OCI-LY1 (cell line): ENCODE measurements around the gene TLE6.

ENCODE experiments used
- H2AFZ ChIP-seq: fragments of 200-600 bp; sonication (generic), shearing (Covaris generic); 2 replicates; pipeline ENCODE4 v1.6.0; 2014; ENCODE audit warnings: antibody characterized with exemption, mild to moderate bottlenecking, low read length
- H3F3A ChIP-seq: fragments of 200-600 bp; sonication (generic), shearing (Covaris generic); 2 replicates; pipeline ENCODE4 v1.6.0; 2014; ENCODE audit warnings: mild to moderate bottlenecking, antibody characterized with exemption, low read length, moderate library complexity; ENCODE audit not compliant: insufficient read depth
- H3K27ac ChIP-seq: fragments of 200-600 bp; sonication (generic); 2 replicates; pipeline ENCODE4 v1.5.1; 2014; ENCODE audit warnings: low read length, mixed run types, mild to moderate bottlenecking, low read depth; ENCODE audit not compliant: poor library complexity, severe bottlenecking
- H3K27me3 ChIP-seq: fragments of 200-600 bp; sonication (generic); 2 replicates; pipeline ENCODE4 v1.6.0; 2014; ENCODE audit warnings: antibody characterized with exemption, mild to moderate bottlenecking, low read length, moderate library complexity; ENCODE audit not compliant: insufficient read depth
- H3K36me3 ChIP-seq: fragments of 200-600 bp; sonication (generic); 2 replicates; pipeline ENCODE4 v1.6.1; 2014; ENCODE audit warnings: mild to moderate bottlenecking, antibody characterized with exemption, low read length, moderate library complexity, mixed read lengths; ENCODE audit not compliant: insufficient read depth
- H3K4me1 ChIP-seq: fragments of 200-600 bp; sonication (generic); 2 replicates; pipeline ENCODE4 v1.5.1; 2014; ENCODE audit warnings: mild to moderate bottlenecking, low read length, moderate library complexity; ENCODE audit not compliant: insufficient read depth, severe bottlenecking
- H3K4me2 ChIP-seq: fragments of 200-600 bp; sonication (generic), shearing (Covaris generic); 2 replicates; pipeline ENCODE4 v1.6.1; 2014; ENCODE audit warnings: low read length
- H3K4me3 ChIP-seq: fragments of 200-600 bp; sonication (generic); 2 replicates; pipeline ENCODE4 v1.5.1; 2014; ENCODE audit warnings: low read length, low read depth, mild to moderate bottlenecking, mixed read lengths; ENCODE audit not compliant: poor library complexity, severe bottlenecking
- H3K79me2 ChIP-seq: fragments of 200-600 bp; shearing (Covaris generic); 2 replicates; pipeline ENCODE4 v1.6.1; 2016; ENCODE audit warnings: mixed run types, low read length, mixed read lengths; ENCODE audit not compliant: insufficient read depth
- H3K9ac ChIP-seq: fragments of 200-600 bp; sonication (generic), shearing (Covaris generic); 2 replicates; pipeline ENCODE4 v1.6.1; 2014; ENCODE audit warnings: mild to moderate bottlenecking, low read length, mixed read lengths
- H3K9me2 ChIP-seq: fragments of 200-600 bp; sonication (generic), shearing (Covaris generic); 2 replicates; pipeline ENCODE4 v1.6.1; 2014; ENCODE audit warnings: low read depth, mild to moderate bottlenecking, low read length, mixed read lengths
- H3K9me3 ChIP-seq: fragments of 200-600 bp; shearing (Covaris generic); 2 replicates; pipeline ENCODE4 v1.6.1; 2014; ENCODE audit warnings: low read length, mixed read lengths
- H4K20me1 ChIP-seq: fragments of 200-600 bp; sonication (generic), shearing (Covaris generic); 2 replicates; pipeline ENCODE4 v1.6.0; 2016; ENCODE audit warnings: mild to moderate bottlenecking, low read length; ENCODE audit not compliant: insufficient read depth
- CTCF ChIP-seq: fragments of 200-600 bp; sonication (generic), shearing (Covaris generic); IDR thresholded peaks from 2 replicates; pipeline ENCODE4 v1.5.1; 2017; ENCODE audit warnings: mild to moderate bottlenecking, antibody characterized with exemption, low read length, moderate library complexity, mixed read lengths
- EZH2 ChIP-seq: fragments of 200-600 bp; sonication (generic), shearing (Covaris generic); IDR thresholded peaks from 2 replicates; pipeline ENCODE4 v1.8.0; 2017; ENCODE audit warnings: borderline replicate concordance, mixed run types, mild to moderate bottlenecking, antibody characterized with exemption, low read length, moderate library complexity, mixed read lengths

TLE6 gene

GRCh38 chr19:2967972-2968371, 9.4 kb upstream of the TLE6 start:
- H3K9me2 ChIP-seq = no peaks in the 10 kb centered on the region
- H3K79me2 ChIP-seq = no peaks in the 10 kb centered on the region
- no peaks in the 10 kb centered on the region for H3K4me1 ChIP-seq
- no peak overlapping the region for H2AFZ ChIP-seq
- no peak overlapping the region for H3K27ac ChIP-seq
- no peaks in the 10 kb centered on the region for H3K36me3 ChIP-seq
- H3K9ac ChIP-seq = no peak overlapping the region
- no peaks in the 10 kb centered on the region for H3K9me3 ChIP-seq
- no peaks in the 10 kb centered on the region for H4K20me1 ChIP-seq
- TF ChIP-seq EZH2 (no peak), CTCF (no peak)
- H3K4me2 ChIP-seq = no peak overlapping the region
- no peaks in the 10 kb centered on the region for H3F3A ChIP-seq
- H3K27me3 ChIP-seq = no peaks in the 10 kb centered on the region
- H3K4me3 ChIP-seq = no peak overlapping the region

GRCh38 chr19:2969104-2969504, 8.3 kb upstream of the TLE6 start:
- no peak overlapping the region for H3K4me2 ChIP-seq
- H3K36me3 ChIP-seq = no peaks in the 10 kb centered on the region
- H4K20me1 ChIP-seq = no peaks in the 10 kb centered on the region
- H3K4me3 ChIP-seq = no peak overlapping the region
- no peaks in the 10 kb centered on the region for H3K4me1 ChIP-seq
- no peaks in the 10 kb centered on the region for H3K79me2 ChIP-seq
- no peak overlapping the region for H3K27ac ChIP-seq
- no peak overlapping the region for H2AFZ ChIP-seq
- no peak overlapping the region for H3K9ac ChIP-seq
- no peak for TF ChIP-seq EZH2
- no peak for TF ChIP-seq CTCF
- no peaks in the 10 kb centered on the region for H3K27me3 ChIP-seq
- H3K9me3 ChIP-seq = no peaks in the 10 kb centered on the region
- no peaks in the 10 kb centered on the region for H3F3A ChIP-seq
- no peaks in the 10 kb centered on the region for H3K9me2 ChIP-seq

GRCh38 chr19:2970201-2970835, 7.0 kb upstream of the TLE6 start:
- Histone ChIP-seq H2AFZ (no peak overlapping the region), H3K4me1 (no peaks in the 10 kb centered on the region), H3K9me3 (no peaks in the 10 kb centered on the region), H3K4me3 (no peak overlapping the region), H3K9ac (no peak overlapping the region), H3F3A (no peaks in the 10 kb centered on the region), H3K4me2 (no peak overlapping the region), H3K79me2 (no peaks in the 10 kb centered on the region), H3K27me3 (no peaks in the 10 kb centered on the region), H3K9me2 (no peaks in the 10 kb centered on the region), H3K36me3 (no peaks in the 10 kb centered on the region), H4K20me1 (no peaks in the 10 kb centered on the region), H3K27ac (no peak overlapping the region)
- TF ChIP-seq EZH2 (no peak), CTCF (no peak)
